GM21381 (cell line): ENCODE results near the gene KIF3A.

Experiments
- ATAC-seq: cut with Tn5 transposase; IDR thresholded peaks from one replicate; pipeline ENCODE4 v1.9.1; 2021; ENCODE audit warnings: mild to moderate bottlenecking, moderate library complexity; ENCODE audit not compliant: unreplicated experiment

KIF3A gene

DNA sequence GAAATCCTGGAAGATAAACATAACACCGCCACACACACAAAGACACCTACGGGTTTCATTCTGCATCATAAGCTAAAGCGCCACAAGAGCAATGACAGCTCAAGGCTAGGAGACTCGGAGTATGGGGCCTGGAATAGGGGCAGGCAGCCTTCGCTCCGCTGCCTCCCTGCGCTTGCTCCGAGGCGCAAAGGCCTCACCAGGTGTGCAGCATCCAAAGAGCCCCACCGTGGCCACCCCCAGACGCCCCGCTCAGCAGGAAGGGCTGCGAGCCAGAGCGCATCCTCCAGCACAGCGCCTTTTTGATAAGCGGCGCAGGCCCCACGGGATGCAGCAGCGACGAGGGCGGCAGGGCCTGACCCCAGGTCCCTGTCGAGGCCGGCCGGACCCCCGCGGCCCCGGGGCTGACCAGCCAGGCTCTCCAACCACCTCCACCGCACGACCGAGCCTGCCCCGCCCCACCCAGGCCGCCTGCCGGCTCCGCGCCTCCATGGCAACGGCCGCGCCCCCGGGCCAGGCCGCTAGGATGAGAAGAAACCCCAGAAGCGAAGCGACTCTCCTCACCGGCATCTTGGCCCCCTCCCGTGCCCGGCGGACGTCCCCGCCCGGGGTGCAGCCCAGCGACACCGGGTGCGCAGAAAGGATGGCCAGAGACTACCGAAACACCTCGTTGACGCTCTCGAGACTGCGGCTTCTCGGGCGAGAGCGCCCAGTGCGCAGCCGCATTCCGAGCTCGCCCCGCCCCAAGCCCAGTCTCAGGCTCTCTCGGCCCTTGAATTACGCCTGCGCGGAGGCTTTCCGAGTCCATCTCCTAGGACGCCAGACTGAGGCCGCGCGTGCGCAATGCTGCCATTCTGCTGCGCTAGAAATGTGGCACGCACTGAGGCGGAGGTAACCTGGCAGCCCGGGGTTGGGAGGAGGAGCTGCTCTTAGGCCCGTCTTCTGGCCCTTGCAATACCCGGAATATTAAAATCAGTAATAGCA is at the start of gene KIF3A:
Gene KIF3A (minus strand): TSS at position 694 of the 981 bp plus-strand sequence. CDS start 127 bp downstream, at position 567.
- peak; percentile 90 for ATAC-seq

DNA sequence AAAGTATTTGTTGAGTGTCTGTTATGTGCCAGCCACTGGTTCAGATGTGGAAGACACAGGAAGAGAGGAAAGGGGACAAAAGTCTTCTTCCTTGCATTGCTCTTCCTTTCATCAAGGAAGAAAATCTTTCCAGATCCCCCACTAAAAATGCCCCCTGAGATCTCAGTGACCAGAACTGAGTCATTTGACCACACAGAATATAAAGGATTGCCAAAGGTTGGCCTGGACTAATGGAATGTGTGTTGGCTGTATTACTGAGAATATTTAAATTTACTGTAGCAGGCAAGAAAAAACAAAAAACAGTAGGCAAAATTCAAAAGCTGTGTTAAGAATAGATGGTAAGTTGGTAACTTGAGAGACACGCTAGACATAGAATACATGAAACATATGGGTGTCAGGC is 49.7 kb upstream of the KIF3A start:
- no peak for ATAC-seq

DNA sequence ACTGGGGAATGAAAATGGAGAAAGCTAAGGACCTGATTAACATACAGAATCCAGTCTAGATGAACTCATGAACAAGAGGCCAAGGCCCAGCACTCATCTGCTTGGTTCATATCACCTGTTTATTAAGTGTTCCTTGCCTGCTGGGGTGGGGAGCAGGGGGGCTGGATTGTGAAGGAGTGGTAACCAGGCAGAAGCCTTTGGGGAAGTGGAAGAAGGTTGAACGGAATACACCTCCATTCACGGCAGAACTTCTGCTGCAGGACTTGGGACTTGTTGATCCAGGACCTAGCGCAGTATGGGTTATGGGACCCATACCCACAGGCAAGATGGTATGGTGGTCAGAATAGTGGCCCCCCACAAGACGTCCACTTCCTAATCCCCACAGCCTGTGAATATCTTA is 48.5 kb upstream of the KIF3A start:
- no peak for ATAC-seq

DNA sequence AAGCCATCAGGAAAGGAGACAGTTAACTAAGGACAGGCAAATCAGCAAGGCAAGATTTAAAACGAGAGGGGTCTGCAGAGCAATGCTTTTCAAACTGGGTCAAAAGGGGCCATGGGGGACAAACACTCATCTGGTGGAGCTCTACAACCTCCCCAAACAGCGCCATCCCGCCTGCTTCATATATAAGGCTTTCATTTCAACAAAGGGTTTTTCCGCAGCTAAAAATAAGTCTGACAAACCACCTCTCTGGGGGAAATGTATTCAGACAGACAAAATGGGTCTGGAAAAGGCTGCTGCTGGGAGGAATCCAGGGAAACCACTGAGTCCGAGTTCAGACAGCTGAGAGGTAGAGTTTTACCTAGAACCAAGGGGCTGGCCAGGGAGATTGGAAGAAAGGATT is 48.0 kb upstream of the KIF3A start:
- ATAC-seq, result no peak

DNA sequence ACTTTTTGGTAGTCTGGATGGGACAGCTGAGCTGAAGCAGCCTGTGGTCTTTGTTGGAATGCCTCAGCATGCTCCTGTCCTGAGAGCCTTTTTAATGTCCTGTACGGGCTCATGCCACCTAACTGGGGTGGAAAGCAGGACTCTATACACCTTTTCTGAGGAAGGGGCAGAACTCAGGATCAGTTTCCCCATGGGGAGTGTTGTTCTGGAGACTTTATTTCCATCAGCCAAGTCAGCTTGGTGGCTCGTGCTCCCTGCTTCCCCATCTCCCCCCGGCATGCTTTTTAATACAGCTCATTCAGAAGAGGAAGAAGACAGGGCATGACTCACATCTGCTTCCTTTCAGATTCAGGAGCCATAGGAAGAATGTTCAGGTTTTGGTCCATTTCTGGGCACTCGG is 44.8 kb upstream of the KIF3A start:
- ATAC-seq, result no peak

DNA sequence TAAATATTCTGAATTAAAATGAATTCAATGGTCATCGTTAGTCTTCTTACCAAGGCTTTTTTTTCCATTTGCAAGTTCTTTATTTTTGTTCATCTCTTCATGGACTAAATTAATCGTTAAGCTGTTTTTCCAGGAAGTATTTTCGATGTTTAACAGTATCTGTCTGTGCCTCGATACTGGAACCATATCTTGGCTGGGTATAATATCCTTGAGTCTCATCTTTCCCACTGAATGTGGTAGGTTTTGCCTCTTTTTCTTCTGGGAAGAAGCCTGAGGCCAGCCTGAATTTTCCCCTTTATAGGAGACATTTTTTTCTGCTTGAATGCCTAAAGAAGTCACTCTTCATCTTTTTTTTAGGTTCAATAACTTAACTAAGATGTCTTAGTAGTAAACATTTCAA is 43.7 kb upstream of the KIF3A start:
- ATAC-seq, result no peak

DNA sequence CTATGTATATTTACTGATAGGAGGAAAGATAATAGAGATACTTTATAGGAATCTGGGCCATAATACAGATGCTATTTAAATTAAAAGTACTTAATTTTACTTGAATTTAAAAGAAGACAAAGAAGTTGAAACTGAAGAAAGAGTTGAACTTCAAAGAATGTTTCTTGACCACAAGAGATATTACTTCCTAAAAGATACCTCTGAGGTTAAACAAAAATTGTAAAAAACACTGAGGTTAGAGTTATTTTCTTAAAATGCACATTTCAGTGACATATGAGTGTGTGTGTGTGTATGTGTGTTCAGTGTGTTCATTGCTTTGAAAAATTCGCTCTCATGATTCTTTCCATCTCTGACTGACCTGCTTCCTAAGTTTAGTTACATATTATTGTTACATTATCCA is 43.2 kb upstream of the KIF3A start:
- ATAC-seq, result no peak

DNA sequence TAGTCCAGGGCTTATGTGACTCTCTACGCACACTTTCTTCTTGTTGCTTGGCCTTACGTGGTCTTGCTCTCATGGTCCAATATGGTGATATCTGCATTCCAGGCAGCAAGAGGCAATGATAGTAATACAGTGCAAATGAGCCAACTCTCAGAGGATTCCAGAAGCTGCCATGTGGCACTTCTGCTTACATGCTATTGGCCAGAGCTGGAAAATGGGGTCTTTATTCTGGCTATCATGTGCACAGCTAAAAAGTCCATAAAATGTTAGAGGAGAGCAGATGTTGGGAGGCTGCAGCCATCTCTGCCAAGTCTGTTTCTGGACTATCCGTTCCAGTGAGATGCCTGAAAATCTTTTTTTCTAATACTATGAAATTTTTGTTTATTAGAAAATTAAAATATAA is 42.6 kb upstream of the KIF3A start:
- no peak for ATAC-seq

DNA sequence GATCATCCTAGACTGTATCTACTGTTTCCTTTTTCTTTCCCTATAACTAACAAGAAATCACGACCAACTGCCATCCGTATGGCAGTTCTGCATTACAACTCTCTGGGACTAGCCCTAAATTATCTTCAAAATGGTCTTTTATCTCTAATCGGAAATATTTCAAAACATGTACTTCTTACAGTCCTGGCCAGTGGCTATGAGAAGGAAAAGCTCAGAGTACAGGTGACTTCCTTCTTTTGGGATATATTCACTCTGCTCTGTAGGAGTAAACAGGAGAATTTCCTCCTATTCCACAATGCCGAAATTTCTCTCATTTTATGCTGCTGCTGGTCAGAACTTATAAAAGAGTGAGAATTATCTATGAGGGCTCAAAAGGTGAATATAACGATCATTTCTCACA is 41.5 kb upstream of the KIF3A start:
- no peak for ATAC-seq

DNA sequence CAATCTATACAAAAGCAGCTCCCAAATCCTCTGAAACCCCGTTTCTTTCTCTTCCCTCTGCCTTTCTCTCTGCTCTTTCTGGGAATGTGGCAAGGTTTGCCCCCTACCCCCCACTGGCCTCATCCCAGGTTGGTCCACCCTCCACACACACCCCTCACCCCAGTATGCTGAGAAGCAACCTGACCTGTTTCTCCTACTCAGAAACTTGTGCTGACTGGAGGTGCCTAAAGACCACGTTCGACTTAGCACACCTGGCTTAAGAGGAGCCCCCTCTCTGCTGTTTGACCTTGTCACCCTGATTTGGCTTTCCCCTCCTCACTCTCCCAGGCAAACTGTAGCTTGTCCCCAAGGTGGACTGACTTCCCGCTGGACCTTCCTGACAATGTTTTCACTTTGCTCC is 40.8 kb upstream of the KIF3A start:
- ATAC-seq, result no peak

DNA sequence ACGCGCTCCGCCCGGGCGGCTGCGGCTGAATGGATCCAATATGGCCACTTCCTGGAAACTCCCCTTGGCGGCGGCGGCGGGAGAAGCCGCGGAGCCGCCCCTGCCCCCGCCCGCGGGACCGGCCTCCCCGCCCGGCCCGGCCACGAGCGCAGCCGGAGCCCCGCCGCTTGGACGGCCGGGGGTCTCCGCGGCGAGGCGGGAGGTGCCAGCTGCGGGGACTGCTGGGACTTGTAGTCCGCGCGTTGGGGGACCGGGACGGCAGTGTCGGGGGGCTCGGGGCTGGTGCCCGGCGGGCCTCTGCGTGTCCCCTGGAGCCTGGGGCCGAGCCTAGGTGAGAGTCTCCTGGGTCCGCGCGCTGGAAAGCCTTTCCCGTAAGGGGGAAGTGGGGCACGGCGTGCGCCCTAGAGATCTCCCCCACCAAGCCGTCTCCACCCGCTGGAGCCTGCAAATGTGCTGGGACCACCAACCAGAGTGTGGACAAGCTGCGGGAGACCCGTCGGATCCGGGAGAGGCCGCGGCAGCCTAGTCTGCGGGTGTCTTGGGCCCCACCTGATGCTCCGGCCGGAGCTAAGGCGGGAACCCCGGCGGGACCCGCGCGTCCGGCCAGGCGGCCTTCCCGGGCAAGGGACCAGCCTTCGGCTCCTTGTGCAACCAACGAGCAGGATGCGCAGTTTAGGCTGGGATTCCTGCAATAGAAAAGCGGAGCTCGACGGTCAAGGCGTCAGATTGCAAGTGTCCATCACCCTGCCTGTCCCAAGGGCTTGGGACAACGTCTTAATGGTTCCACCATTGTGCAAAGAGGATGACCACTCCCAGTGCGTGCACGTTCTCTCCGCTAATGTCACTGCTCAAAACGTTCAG is 40.1 kb upstream of the KIF3A start, which contains the start of gene SEPTIN8:
Gene SEPTIN8 (minus strand): TSS at position 31 of the 861 bp plus-strand sequence. CDS start 102 bp downstream, outside the sequence.
- ATAC-seq, result peak; percentile 60

DNA sequence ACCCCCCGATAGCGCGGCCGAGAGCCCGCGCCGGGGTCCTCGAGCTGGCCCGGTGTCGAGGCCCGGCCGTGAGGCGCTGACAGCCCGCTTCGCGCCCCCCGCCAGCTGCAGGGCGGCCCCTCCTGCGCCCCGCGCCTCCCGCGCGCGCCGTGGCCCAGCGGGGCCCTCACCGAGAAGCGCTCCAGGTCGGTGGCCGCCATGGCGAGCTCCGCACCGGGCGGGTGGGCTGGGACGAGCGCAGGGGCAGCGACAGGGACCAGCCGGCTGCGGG is 39.5 kb upstream of the KIF3A start:
- no peak for ATAC-seq

DNA sequence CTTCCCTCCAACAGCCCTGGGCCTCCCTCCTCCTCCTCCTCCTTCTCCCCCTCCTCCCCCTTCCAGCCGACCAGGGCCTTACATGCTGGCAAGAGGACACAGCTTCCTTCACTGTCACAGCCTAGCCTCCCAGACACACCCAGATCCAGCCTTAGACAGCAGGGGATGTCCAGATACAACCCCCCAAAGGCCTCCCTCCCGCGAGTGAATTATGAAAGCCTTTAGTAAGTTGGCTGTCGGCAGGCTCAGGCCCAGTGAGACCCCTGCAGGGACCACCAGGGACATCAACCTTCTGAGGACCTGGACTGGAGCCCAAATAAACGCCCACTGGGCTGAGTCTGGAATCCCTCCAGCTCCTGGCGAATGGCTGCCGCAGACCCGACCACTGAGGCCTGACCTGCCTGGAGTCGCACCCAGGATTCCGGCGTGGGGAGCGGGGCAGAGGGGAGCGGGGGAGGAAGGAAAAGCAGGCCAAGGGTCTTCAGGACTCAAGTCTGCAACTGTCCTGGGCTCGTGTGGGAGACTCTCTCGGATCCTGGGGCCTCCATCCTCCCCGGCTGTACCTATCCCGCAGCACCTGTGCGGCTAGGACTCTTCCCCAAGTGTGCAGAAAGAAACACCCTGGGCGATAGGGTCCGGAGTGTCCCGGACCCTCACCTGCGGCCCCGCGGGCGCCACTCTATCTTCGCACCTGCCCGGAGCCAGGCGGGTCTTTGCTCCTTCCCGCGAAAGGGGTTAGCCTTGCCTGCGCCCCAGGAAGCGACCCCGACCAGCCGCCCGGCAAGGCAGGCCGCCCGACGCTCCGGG is 39.0 kb upstream of the KIF3A start:
- no peak for ATAC-seq

DNA sequence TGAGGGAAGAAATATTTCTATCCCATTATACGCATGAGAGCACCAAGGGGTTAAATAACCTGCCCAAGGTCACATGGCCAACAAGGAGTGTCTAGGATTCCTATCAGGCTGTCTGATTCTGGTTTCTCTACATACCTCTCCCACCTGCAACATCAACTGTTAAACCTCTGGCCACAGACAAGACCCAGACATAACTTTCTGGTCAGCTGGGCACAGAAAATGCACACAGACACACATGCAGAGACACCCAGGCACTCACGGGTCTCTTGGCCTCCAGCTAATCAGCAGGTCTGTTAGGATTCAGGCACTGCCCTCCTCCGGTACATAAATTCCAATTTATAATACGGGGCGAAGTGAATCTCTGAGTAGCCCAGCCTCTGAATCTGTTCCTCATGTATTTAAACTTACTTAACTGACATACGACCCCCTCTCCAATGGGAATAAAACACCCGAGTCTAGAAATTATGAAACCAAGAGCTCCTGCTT is 38.2 kb upstream of the KIF3A start:
- no peak for ATAC-seq

DNA sequence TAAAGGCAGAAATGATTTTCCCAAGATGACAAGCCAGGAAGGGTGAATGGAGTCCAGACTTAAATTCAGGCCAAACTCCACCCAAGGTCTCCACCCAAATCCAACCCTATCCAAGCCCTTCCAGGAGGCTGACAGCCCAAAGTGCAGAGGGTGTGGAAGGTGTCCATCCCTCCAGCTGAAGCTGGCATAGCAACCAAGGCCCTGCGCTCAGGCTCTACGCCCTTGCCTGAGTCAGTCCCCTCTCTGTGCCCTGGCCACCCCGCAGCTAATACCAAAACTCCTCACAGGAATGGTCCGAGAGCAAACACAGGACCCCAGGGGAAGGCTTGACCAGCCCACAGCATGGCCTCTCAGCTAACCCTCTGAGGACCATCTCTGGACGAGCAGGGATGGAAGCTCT is 37.5 kb upstream of the KIF3A start:
- ATAC-seq, result no peak

DNA sequence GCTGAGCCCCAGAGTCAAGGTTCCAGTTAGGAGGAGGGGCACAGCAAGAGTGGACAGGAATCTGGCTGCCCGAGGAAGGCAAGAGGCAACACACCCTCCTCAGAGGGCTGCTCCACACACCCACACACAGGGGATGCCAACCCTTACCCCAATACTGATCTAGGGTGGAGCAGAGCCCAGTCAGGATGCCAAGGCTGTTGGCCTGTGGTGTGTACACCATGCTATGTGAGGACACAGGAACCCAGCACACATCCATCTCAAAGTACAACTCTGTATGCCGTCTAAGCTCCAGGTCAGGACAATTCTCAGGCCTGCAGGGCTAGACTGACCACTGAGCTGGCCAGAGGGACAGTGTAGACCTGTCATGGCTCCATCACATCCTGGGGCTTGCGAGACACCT is 37.1 kb upstream of the KIF3A start:
- no peak for ATAC-seq

DNA sequence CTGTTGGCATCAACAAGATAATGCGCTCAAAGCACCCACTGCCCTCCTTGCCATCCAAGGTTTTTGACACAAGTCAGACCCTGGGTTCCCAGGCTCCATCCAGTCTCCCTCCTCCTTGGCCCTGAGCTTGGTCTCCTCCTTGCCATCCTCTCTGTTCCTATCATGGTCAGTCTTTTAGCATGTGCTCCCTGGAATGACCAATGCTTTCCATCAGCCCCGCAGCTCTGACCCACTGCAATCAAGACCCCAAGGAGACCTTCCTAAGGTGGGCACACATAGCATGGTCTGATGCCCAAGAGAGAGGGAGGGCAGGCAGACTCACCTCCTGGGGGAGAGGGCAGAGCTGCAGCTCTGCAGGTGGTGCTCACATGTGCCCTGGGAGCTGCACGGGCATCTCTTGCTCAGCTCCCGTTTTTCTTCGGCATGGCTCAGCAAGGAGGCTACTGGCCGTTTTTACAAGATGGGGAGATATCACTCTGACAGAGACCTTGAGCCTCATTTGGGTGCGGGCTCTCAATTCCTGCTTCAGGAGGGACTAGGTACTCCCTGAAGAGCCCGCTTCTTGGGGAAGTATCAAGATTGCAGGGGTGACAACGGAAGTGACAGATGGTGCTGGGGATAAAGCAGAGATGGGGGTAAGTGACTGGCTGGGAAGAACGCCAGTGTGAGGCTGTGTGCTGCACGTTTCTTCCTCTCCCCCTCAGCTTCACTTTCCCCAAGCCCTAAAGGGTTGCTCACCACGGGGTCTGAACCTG is 36.4 kb upstream of the KIF3A start:
- ATAC-seq, result no peak

DNA sequence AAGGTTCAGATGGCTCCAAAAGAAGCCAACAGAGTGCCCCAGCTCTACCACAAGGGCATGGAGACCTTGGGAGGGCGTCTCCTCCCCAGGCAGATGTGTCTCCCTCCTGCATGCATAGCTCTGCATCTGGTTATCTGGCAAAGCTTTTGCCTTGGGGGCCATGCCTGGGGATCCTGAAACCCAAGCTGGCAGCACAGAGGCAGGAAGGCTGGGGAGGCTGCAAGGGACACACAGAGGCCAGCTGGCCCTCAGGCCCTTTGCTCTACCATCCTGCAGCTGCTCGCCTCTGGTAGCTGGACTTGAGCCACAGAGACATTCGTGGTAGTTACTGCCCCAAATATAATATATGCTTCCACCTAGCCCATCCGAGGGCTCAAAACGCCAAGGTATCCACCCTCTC is 35.8 kb upstream of the KIF3A start:
- ATAC-seq, result no peak

DNA sequence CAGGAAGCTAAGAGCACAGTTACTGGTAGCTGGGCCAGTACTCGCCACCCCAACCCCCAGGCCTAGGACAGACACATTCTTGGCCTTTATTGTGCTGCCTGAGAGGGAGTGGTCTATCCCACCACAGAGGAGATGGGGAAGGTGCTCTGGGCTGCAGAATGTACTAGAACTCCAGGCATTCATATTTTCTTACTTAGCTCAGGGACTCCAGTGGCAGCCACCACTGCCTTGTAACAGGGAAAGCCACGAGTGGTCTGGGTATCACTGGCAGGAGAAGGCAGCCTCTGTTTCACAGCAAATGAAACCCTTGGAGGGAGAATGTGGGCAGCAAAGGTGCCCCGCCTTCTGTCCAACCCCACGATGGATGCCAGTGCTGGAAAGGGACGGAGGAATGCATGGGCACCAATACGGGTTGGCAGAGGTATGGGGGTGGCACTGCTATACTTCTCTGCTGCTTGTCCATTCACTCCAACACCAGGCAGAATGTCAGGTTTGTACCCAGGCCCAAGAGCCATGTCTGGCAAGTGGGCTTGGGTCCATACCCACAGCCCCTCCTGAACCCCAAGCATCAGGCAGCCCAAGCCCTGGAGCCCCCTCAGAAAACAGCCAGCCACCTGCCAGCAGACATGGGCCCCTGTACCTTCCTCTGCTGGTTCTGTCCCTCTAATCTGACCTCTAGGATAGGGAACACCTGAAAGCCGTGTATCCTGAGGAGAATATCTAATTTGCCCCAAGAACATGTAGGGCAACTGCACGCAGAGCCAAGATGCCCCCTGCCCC is 35.1 kb upstream of the KIF3A start:
- no peak for ATAC-seq
